Stimulated activated CD4-positive, alpha-beta T cell treated with anti-CD3 and anti-CD28 coated beads, Interleukin-2, amount 100 ng/mL, for 24 hours (primary cell): ENCODE measurements around the gene CAMK2B.
A peak's percentile ranks its signal among the peaks of the same experiment; 100 is the strongest.
"Not testable (repeated sequence)": the region's sequence is repeated elsewhere in the genome, so short reads cannot be mapped to it uniquely, and the experiment has no call there.

ENCODE experiments used
- DNase-seq, 2 donors: peaks; one replicate each; pipeline ENCODE4 v3.0.0-alpha.2; 2020

Gene CAMK2B

DNA sequence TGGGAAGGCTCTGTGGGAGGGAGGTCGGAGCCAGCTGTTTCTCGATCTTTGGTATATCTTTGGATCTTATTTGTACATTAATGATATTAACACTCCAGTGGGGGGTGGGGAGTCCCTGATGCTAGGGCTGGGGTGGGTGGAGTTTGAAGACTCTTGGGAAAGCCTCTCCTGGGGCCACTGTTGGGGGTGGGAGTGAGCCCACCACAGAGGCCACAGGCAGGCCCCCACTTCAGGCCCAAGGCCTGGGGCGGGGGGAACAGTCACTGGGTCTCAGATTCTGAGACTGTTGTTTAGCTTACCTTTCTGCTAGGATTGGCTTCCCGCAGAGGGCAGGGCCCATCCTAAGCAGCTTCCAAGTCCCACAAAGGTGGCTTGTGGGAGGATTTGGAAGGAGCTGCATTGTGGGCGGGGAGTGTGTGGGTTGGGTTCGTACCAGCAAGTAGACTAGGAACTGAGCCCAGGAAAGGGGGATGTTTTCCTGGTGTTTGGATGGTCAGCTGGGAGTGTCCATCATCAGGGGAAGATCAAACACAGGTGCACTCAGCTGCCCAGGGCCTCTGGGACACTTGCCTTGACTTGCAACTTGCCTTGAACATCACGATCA is 112.7 kb downstream of the CAMK2B start:
- DNase-seq, result no peak

DNA sequence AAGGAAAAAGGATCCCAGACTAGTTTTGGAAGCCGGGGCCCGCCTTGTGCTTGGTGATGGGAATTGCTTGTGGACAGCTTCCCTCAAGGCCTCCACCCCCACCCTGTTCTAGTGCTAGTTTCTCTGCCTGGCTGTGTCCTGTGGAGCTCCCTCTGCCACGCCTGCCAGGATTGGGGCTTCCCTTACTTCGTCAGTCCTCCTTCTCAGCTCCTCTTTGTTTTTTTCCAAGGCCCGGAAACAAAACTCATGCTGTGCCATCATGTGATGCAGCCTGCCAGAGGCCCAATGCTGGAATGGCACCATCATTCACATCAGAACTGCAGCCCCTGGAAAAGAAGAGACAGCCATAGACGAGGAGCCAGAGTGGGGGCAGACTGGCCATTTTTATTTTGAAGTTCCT is 113.4 kb downstream of the CAMK2B start:
- no peak for DNase-seq

DNA sequence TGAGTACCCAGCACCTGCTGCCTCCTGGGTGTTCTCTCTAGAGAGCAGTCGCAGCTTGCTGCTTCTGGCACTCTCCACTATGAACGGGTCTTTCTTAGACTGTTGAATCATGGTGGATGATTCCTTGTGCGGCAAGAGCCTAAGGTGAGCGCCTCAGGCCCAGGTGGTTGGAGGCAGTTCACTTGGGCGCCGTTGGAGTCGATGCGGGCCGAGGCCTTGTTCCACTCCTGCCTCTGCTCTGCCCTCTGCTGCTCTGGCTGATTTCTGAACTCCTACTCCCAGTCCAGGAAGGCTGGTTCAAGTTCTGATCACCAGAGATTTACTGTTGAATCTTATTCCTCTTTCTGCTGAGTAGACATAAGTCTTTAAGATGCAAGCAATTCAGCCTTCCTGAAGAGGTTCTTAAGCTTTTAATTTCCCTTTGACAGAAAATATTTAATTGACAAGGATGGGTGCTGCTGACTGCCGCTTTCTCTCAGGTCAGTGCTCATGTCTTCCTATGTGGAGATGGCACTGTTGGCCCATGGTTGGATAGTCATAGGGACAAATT is 114.2 kb downstream of the CAMK2B start:
- DNase-seq, result no peak

DNA sequence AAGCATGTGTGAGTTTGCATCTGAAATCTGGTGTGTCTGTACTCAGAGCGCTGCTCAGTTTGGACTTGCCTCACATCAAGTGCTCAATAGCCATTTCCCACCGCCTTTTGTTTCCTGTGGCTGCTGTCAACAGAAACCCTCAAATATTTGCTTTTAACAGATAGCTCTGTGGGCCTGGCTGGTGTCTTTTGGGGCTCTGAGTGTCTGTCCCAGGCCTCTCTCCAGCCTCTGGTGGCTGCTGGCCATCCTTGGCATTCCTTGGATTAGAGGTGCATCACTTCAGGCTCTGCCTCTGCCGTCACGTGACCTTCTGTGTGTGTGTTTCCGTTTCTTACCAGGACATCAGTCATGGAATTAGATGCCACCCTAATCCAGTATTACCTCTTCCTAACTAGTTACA is 115.3 kb downstream of the CAMK2B start:
- no peak for DNase-seq

DNA sequence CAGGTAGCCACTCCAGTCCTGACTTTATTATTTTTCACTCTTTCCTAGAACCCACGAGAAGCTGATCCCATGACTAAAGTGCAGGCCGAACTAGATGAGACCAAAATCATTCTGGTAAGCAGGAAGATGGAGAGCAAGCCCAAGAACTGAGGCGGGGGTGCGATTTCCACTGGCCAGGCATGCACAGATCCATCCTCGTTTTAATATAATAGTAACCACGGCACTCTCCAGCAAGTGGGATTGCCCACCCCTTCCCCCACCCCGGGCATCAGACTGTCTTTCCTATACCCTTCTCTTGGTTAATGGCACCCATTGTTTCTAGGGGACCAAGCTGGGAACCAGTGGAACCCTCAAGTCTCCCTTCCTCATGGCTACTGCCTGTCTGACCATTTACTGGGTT is 117.3 kb downstream of the CAMK2B start:
- no peak for DNase-seq

DNA sequence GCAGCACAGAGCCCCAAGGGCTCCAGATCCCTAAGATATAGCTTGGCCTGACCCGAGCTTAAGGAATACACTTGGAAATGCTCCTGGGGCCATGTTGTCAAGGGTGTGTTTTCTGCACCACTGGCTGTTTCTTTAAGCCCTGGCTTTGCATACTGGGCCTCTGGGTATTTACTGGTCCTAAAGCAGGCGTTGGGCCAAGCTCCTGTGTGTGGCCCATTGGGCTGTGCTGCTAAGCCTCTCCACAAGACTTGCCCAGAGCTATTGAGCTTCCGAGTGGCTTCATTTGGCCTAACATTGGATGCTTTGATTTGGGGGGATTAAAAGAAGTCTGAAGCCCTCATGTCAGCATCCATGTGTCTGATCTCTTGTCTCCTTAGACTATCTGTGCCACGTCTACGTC is 119.4 kb downstream of the CAMK2B start:
- no peak for DNase-seq

DNA sequence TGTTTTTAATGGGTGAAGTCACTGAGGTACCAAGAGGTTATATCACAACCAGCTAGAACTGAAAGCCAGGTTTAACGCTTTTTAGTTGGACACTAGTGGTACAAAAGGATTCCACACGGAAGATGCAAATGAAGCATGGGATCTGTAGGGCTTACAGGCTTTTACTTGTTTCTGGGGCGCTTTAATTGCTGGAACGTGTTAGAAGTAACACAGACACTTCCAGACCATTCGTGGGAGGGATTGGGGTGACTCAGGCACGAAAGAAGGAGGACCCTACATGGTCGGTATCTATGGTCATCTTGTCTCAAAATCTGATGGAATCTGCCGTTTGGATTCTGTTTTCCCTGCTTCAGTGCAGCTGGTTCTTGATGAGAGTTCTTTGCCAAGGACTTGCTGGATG is 123.6 kb downstream of the CAMK2B start:
- DNase-seq, result no peak

DNA sequence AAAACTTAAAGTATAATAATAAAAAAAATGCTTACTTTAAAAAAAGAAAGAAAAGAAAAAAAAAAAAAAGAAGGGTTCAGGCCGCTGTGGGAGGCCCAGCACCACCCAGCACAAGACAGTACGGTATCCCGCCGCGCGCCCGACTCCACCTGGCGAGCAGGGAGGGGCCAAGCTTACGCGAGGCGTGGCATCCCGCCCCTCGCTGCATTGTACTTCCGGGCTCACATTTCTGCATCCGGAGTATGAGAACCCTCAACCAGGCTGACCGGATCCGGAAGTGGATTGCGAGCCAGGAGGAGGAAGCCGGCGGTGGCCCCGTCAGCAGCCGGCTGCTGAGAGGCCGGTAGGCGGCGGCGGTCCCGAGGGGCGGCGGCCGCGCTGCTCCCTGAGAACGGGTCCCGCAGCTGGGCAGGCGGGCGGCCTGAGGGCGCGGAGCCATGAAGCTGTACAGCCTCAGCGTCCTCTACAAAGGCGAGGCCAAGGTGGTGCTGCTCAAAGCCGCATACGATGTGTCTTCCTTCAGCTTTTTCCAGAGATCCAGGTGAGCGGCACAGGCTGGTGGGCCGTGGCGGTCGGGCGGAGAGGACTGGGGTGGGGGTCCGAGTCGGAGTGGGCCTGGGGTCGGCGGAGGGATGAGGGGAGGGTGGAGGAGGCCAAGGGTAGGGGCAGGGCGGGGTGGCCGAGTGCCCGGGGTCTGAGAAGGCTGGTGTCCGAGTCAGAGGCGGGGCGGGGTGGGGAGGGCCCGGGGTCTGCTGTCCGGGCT is 124.5 kb downstream of the CAMK2B start, which contains the start of gene YKT6:
TSS of gene YKT6 (plus strand) at position 280 of the 763 bp plus-strand sequence. CDS start at position 438, 158 bp downstream.
- DNase-seq, result peak; percentile 95 to 96

DNA sequence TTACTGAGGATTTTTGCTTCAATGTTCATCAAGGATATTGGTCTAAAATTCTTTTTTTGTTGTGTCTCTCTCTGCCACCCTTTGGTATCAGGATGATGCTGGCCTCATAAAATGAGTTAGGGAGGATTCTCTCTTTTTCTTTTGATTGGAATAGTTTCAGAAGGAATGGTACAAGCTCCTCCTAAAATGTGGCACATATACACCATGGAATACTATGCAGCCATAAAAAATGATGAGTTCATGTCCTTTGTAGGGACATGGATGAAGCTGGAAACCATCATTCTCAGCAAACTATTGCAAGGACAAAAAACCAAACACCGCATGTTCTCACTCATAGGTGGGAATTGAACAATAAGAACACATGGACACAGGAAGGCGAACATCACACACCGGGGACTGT is 125.2 kb downstream of the CAMK2B start:
- not testable (repeated sequence) for DNase-seq

DNA sequence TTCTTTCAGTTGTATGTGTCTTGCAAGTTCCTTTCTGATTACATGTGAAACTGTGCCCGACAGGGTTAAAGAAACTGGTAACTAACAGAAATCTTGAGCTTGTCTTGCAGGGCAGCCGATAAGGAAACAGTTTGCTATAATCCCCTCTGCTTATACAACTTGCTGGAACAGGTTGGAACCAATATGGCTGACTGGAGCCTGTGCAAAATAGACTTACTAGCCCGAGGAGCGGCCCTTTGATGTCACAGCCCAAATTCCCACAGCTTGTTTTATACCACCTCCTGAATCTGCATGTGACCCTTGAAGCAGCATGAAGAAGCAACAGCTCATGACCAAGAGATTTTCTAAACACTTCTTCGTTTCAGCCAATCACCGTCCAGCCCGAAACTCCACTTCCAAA is 127.9 kb downstream of the CAMK2B start:
- DNase-seq, result no peak

DNA sequence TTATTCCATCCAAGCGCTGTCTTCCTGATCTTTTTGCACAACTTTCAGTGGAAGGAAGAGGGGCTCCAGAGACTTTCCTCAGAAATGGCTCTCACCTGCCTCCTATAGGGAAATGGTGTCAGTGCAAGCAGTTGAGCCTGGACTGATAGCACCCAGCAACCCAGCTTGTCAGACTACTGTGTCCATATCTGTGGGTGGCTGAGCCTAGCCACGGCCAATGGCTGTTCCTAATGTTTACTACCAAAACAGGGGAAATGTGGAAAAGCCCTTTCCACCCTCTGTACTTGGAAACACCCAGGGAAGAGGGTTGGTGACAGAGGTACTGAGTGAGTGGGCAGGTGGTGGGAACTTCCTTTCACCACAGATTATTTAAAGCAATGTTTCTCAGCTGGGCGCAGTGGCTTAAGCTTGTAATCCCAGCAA is 128.9 kb downstream of the CAMK2B start:
- peak; percentile 26 to 37 for DNase-seq

DNA sequence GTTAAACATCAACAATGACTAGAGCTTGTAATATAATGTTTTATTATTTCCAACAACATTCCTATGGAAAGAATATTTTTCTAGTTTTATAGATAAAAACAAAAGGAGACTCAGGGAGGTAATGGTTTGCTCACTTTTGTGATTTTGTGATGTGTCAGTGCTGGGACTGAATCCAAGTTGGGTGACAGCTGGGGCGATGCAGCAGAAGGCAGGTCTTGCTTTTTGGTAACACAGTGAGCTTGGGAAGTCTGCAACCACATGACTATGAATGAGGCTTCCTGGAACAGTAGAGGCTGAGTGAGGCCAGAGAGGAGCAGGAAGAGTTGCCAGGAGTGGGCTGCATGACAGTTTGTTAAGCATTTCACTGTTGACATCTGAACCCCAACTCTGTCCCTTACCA is 129.5 kb downstream of the CAMK2B start:
- no peak for DNase-seq

DNA sequence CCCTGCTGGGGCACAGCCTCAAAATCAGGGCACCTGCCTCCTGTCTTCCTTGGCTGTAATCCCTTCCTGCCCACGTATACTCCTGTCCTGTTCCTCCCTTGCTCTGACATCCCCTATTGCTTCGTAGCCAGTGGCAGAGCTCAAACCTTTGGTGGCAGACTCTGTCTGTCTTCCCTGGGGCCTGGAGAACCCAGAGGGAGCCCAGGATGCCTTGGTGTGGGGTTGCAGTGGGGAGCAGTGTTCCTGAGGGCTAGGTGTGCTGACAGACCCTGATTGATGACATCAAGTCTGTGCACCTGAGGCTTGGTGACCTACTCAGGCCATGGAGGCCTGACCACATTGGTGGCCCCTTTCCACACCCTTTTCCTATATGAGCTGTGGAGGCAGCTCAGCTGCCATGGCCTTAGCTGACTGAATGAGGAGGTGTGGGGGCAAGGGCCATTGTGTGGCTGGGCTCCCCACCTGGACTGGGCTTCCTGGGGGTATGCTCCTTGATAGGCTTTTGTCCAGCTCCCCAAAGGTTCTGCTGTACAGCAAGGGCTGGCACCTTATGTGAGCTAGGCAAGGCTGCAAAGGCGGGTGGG is 130.7 kb downstream of the CAMK2B start:
- no peak for DNase-seq

DNA sequence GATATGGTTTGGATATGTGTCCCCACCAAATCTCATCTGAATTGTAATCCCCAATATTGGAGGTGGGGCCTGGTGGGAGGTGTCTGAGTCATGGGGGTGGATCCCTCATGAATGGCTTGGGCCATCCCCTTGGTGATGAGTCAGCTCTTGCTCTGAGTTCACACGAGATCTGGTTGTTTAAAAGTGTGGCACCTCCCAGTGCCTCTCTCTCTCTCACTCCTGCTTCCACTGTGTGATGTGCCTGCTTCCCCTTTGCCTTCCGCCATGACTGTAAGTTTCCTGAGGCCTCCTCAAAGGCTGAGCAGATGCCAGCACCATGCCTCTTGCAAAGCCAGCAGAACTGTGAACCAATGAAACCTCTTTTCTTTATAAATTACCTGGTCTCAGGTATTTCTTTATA is 131.3 kb downstream of the CAMK2B start:
- peak; percentile 53 to 58 for DNase-seq

DNA sequence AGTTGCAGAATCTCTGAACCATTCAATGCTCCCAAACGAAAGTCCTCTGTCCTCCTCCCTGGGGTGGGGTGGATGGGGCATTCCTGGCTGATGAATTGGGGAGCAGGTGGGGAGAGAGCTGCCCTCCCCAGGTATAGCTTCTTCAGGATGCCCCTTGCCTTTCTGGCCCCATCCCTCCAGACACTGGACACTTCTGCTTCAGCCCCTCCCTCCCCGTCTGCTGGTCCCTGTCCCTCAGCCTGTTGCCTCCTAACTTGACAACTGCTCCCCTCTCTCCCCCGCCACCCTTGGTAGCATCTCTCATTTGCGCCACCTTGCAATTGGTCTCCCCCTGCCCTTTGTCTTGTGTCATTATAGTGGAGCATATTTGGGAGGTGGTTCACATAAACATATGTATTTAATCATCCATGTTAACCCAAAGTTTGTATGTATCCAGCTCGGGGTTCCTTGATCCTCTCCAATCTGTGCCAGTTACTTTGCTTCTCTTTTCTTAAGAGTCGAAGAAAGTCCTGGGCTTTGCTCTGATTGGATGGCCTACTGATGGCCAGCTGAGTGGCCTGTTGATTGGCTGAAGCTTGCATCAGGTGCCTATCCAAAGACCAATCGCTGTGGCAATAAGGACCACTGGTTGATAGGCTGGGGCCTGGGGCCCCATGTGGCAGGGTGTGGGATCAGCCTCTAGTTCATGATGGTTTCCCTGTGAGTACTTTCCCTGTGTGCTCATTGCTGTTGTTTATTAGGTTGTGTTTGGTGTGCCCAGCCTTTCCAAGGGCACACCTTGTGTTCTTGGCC is 132.2 kb downstream of the CAMK2B start:
- DNase-seq, result no peak

DNA sequence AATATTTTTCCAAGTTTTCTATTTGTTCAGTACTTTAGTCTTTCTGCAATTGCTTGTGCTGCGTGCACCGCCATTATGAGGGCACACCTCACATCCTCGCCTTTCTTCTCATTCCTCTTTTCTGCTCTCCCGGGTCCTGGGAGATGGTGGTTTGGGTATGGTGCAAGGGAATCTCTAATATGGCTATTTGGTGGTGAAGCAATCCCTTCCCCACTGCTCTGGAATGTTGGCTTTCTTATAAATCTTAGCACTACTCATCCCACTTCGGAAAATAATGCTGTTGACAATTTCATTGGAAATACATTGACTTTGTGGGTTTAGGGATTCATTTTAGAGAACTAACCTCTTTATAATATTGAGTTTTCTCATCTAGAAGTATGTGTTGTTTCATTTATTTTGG is 134.2 kb downstream of the CAMK2B start:
- DNase-seq, result no peak

DNA sequence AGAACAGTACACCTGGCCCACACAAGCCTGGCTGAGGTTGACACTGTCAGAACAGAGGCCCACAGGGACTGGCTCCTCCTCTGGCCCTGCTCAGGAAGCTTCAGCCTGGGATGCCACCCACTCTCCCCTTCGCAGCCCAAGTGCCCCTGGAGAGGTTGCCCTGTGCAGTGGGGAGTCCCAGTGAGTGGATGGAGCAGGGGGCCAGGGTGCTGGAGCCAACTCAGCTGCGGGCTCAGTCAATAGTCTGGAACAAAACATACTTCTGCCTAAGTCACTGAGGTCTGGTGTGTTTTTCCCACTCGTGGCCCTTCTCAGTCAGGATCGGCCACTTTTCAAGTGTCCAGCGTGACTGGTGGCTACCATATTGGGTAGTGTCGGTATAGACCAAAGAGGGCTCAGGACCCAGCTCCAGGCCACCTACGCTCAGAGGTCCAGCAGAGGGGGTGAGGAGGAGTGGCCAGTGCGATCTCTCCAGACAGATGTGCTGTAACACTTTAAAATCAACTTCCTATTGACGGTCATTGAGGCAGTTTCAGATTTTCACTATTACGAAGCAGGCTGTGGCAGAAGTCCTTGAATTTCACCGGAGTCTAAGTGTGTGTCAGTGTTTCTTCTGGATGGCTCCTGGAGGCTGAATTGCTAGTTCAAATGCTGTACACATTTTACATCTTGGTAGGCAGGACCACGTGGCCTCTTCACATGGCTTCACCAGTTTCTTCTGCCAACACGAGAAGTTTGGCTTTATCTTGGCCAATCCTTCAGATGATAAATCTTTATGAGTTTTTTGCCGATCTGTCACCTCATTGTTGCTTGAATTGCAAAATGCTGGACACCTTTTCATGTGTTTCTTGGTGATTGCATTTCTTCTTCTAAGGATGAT is 135.2 kb downstream of the CAMK2B start:
- no peak for DNase-seq

DNA sequence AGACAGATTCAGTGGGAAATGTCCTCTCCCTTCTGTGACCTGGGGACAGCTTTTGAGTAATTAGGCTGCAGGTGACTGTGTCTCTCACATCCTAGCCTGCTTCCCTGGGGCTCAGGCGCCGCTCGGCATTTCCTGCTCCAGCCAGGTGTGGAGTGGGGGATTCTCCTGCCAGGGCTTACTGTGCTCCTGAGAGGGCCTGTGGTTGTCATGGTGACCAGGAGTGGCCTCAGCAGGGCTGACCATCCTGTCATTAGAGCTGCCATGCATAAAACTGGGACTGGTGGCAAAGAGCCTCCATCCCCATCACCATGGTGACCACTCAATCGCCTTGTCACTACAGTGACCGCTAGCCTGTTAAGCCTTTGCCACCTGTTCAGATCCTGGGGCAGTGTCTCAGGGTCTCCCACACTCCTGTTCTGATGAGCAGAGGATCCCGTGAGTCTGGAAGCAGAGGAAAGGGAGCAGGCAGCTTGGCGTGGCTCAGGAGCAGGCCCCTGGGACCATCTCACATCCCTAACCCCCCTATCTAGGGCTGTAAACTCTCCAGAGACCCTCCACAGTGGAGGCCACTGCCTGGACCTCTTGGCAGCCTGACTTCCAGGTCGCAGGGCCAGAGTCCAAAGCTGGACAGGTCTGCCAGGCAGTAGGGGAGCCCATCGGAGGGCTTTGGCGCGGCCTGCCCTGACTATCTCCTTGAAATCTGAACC is 136.0 kb downstream of the CAMK2B start, which contains the start of gene GCK:
TSS of gene GCK (minus strand) at position 154 of the 707 bp plus-strand sequence. CDS start 486 bp downstream, outside the sequence.
- no peak for DNase-seq

DNA sequence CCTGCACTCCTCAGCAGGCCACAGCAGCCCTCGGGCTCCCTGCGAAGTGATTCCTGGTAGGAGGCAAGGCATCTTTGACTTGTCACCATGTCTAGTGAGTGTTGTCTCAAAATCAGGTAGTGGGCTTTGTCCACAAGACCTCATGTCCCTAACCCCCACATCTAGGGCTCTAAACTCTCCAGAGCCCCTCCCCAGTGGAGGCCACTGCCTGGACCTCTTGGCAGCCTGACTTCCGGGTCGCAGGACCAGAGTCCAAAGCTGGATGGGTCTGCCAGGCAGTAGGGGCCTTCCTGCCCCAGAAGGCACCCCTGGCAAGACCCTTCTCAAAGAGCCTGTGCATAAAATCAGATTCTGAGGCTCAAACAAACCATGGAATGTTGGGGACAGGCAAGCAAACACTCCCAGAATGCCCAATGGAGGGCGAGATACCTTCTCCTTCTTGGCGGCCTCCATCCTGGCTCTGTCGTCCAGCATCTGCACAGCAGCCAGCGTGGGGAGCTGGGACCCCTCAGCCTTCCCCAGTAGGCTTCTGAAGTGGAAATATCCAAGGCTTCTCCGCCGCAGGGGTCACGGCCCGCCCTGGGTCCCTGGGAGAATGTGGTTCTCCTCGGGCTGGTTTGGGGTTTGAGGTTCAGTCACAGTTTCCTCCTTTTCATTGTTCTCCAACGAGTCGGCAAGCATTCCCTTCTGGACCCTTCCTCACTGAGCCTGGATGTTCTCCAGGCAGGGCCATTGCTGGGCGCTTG is 136.7 kb downstream of the CAMK2B start:
- no peak for DNase-seq

DNA sequence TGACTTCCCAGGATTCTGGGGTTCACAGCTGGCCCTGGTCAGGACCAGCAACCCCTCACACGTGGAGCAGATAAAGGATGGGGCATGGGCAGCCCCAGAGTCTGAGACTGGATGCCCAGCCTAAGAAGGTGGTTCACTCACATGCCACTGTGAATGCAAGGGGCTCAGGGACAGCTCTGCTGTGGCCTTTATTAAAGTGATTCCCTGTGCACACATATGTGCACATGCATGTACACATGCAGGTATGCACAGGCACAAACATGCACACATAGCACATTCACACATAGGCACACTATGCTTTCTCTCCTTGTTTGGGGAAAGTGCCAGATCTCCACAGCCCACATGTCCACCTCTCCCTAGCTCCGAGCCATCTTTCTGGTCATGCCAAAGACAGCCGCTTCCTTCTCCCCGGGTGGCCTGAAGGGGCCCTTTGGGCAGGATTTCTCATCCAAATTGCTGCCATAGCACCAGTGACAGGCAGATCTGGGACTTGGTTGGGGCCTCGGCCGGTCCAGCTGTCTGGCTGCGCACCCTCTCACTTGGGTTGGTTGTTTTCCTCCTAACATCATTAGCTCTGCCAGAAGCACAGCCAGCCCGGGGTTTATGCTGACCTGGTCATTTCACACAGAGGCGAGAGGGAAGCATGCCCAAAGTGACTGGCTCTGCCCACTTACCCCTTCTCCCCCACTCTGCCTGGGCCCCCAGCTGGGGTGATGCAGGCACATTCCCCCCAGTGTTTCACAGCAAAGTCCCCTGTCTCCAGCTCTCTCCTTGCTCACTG is 137.6 kb downstream of the CAMK2B start:
- DNase-seq, result no peak
